Epithelial cell of proximal tubule (primary cell): ENCODE measurements around the gene ROR1. TPM values are rescaled to one million over a fixed set of nuclear protein-coding genes. Genes with fewer than 3 reads are reported as not detected.

ENCODE experiments used
- DNase-seq: peaks from one replicate; pipeline ENCODE4 v3.0.0-alpha.2; 2011; ENCODE audit warnings: low read depth
- H3K4me3 ChIP-seq: 2 replicates; pipeline ENCODE4 v1.5.1; 2011; ENCODE audit warnings: low read depth, mild to moderate bottlenecking, low read length
- total RNA-seq: library from RNA; depleted of rRNA; stranded (reverse); fragments of >200 nt; gene quantifications from 2 replicates; pipeline ENCODE4 v1.2.3, GENCODE V29; 2015
- TF ChIP-seq, protein P1 (sequence below): conservative IDR thresholded peaks from 2 replicates; pipeline ENCODE4 v1.5.1; 2012; ENCODE audit warnings: low read depth, mild to moderate bottlenecking, low read length

The ROR1 gene
- total RNA-seq, 1 donor from 2014 or later, result 5.9 TPM

DNA sequence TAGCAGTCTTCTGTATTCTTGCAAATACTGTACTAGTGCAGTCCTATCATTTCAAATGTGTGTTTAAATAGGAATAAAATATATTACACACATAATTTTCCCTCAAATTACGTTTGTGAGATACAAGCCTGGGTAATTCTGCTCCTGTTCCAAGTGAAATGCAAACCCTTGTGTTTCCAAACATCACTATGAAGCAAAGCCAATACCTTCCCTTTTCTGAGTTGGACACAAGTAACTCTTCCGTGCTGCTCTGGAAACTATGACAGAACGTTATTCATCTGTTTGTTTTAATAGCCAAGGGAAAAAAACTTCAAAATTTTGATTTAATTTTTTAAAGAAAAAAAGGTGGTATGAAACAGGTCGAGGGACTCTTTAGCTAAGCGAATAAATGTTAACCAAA is 355.9 kb downstream of the ROR1 start:
- TF ChIP-seq, protein P1, sequence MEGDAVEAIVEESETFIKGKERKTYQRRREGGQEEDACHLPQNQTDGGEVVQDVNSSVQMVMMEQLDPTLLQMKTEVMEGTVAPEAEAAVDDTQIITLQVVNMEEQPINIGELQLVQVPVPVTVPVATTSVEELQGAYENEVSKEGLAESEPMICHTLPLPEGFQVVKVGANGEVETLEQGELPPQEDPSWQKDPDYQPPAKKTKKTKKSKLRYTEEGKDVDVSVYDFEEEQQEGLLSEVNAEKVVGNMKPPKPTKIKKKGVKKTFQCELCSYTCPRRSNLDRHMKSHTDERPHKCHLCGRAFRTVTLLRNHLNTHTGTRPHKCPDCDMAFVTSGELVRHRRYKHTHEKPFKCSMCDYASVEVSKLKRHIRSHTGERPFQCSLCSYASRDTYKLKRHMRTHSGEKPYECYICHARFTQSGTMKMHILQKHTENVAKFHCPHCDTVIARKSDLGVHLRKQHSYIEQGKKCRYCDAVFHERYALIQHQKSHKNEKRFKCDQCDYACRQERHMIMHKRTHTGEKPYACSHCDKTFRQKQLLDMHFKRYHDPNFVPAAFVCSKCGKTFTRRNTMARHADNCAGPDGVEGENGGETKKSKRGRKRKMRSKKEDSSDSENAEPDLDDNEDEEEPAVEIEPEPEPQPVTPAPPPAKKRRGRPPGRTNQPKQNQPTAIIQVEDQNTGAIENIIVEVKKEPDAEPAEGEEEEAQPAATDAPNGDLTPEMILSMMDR, result no peak
- no peak overlapping the region for H3K4me3 ChIP-seq
- no peak for DNase-seq

DNA sequence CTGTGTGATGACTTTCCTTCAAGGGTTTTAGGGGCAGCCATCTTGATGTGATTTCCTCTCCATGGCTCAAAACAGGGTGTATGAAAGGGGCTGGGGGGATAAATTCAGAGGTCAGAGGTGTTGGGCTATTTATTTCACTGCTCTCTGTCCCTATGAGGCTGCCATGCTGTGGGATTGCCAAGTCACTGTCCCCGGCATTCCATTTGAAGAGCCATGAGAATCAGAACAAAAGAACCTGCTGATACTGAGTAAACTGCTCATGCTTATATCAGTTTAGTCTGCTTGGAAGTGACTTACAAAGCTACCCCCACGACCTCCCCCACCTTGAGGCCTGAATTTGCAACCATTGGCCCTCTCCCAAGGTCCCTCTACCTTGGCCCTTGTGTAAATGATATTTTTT is 357.3 kb downstream of the ROR1 start:
- H3K4me3 ChIP-seq, result no peak overlapping the region
- TF ChIP-seq, protein P1, result no peak
- DNase-seq, result no peak

DNA sequence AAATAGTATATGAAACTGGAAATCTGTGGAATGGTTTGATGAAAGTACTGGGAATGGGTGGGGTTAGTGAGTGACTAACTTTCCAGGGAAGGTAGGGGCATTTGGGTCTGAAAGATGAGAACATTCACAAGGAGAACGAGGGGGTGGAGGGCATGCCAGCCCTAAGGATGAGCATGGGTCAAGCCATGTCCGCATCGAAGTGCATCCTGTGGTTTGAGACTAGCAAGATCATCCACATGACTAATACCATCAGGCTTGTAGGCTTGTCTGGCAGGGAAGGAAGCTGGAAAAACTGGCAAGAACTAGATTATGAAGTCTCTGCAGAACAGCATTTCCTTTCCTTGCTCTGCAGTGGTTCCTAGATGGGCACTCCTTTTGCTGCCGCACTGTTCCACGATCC is 359.2 kb downstream of the ROR1 start:
- TF ChIP-seq, protein P1, result no peak
- H3K4me3 ChIP-seq, result no peak overlapping the region
- DNase-seq, result peak; percentile 91

DNA sequence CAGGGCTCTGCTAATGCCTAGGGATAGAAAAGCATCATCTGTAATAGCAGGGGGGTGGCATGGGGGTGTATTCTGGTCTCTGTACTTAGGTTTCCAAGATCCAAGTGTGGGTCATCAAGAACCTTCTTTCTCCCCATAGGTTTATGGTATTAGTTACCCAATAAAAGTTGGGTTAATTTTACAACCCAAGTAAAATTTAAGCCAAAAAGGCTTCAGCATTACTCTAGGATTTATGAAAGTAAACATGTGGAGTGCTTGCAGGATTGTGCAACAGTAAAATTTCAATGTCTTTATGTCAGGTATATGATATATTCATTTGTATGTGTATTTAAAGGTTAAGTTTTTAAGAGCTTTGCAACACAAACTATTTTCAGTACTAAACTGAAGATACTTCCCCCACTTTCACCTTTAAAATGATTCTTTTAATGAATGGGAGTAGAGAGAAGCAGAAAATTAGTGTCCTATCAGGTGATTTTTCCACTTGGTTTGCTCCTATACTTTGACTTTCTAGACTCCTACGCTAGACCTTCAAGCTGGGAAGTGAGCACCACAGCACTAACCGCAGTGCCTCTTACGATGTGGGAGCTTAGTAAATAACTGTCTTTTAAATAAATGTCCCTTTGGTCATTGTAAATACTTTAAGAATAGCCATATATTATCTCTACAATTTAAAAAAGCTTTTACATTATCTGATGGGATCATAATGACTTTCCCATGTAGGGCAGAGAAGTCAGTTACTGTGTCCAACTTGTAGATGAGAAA is 361.8 kb downstream of the ROR1 start:
- no peak for DNase-seq
- no peak overlapping the region for H3K4me3 ChIP-seq

DNA sequence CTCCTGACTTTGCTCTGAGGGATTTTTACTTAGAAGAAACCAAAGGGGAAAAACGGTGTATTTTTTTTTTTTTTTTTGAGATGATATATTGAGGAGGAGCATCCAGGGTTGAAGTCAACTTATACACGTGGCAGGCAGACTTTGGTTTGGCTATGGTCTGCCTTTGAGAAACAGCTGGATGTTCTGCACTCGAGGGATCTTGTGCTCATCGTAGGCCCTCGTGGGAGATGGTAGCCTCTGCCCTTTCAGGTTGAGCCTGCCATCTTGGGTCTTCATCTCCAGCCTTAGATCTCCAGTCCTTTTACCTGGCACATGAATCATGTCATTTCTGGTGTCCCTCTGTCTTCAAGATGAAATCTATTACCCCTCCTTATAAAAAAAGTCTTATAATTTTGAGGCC is 362.5 kb downstream of the ROR1 start:
- TF ChIP-seq, protein P1, result no peak
- H3K4me3 ChIP-seq, result no peak overlapping the region
- no peak for DNase-seq

More for the DNA sequence above, 361.8 kb downstream of the ROR1 start:
- TF ChIP-seq, protein P1, result no peak

DNA sequence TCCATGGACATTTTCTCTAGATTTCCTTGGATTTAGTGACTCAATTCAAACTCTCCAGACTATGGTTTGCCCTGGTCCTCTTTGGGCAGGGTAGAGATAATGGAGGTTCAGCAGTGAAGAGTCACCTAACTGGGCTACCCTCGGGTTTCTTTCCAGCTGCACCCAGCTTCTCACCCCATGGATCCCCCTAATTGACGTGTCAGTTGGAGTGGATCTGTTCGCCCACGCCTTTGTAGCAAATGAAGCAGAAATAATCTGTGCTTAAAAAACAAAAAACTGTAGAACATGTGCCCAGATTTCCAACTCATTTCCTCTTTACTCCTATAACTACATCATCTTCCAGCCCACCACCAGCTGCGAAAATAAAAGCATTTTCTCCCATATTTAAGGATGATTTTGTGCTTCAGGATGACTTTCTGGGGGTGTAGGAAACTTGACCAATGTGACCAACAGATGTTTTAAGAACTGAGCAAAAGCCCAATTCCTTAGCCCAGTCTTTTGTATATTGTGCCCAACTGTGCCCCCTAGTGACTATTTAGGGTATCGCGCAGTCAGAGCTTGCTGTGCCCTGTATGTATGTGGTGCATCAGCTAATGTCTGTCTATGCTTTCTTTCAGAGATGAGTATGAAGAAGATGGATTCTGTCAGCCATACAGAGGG is 363.1 kb downstream of the ROR1 start:
- DNase-seq, result peak; percentile 35
- no peak overlapping the region for H3K4me3 ChIP-seq
- TF ChIP-seq, protein P1, result peak; percentile 97
